ENCODE results near the gene WASF3.
"Not testable (repeated sequence)": the region's sequence is repeated elsewhere in the genome, so short reads cannot be mapped to it uniquely, and the experiment has no call there.

WASF3 gene

GRCh38 chr13:26590951-26591350, 33.5 kb downstream of the WASF3 start:
- no peak for DNase-seq

- DNase-seq: no peak
These were observed 34.2 kb downstream of the WASF3 start for GRCh38 chr13:26591672-26592071.

DNA sequence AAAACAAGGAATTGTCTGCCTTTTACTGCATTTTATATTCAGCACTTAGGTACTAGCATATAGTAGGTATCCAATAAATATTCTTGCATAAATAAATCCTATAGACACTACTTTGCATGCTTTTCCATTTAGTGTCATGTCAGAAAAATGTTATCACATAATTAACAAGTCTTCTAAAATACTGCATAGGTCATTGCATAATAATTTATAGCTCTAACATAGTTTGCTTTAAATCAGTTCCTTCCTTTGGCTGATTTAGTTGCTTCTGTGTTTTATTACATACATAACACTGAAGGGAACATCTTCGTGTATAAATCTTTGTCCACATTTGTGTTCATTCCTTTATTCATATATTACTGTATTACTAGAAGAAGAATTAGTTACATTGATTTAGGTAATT, 36.2 kb downstream of the WASF3 start:
- no peak for DNase-seq

DNA sequence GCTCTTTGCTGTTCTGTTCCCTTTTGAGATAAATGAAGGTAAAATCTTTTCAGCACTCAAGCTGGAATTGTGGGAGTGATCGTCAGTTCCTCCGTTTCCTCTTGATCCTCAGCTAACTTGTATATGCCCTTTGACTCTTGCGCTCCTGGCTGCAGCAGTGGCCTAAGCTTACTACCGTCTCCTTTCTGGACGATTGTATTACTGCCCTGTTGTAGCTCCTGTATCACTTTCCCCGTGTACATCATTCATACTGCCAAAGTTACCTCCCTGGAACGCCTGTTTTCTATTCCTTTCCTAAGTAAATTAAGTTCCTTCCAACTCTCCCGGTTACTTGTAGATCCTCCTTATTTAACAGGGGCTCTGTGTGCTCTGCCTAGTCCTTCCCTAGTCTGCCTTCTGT, 36.9 kb downstream of the WASF3 start:
- no peak for DNase-seq

DNA sequence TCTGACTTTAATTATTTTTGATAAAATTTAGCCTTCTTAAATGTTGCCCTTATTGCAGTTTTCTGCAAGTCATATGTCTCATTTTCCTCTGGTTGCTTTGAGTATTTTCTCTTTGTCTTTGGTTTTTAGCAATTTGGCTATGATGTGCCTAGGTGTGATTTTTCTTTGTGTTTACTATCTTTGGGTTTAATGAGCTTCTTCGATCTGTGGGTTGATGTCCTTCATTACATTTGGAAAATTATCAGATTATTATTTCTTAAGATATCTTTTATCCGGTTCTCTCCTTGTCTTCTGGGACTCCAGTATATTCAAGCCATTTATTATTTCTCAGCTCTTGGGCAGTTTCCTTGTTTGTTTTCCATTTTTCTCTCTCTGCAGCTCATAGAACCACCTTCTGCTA, 39.0 kb downstream of the WASF3 start:
- DNase-seq: no peak

GRCh38 chr13:26599403-26599802, 41.9 kb downstream of the WASF3 start:
- no peak for DNase-seq

GRCh38 chr13:26599860-26600259, 42.4 kb downstream of the WASF3 start:
- no peak for DNase-seq

GRCh38 chr13:26600343-26600742, 42.9 kb downstream of the WASF3 start:
- no peak for DNase-seq

GRCh38 chr13:26601669-26602068, 44.2 kb downstream of the WASF3 start:
- no peak for DNase-seq

DNA sequence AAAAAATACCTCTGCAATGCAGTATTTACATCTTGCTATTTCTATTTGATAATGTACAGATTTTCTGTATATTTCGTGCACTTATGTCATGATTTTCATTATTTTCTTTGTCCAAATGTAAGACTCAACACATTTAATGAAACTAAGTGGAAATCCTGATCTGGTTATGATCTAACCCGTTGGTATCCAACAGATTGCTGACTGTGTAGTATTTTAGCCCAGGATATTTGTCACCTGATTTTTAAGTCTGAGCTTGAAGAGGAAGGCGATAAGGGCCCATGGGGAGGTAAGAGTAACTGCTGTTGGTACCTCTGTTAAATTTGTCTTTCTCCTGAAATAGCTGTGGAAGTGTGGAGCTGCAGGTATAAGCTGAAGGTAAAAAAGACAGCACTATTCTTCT, 45.3 kb downstream of the WASF3 start:
- DNase-seq: no peak

GRCh38 chr13:26604784-26605545, 47.5 kb downstream of the WASF3 start:
- DNase-seq: no peak

- DNase-seq: no peak
These were observed 48.4 kb downstream of the WASF3 start for GRCh38 chr13:26605845-26606244.

GRCh38 chr13:26606631-26607030, 49.1 kb downstream of the WASF3 start:
- DNase-seq: no peak

DNA sequence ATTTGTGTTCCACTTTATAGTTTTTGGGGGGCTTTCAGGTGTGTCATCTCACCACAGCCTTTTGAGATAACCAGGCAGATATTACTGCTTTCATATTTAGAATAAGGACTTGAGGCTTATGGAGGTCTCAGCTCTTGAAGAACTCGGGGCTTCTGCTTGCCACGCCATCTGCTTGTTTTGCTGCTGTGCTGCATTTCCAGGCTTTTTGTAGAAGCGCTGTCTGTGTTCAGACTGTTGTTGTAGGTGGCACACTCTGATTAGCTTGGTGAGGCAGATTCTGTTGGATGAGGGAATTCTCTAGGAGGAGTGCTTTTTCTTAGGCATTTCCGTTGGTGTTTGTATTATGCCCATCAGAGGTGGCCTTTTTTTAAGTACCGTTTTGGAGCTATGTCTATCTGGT, 57.2 kb downstream of the WASF3 start:
- no peak for DNase-seq

- DNase-seq: no peak
These were observed 58.6 kb downstream of the WASF3 start for GRCh38 chr13:26616126-26616525.

DNA sequence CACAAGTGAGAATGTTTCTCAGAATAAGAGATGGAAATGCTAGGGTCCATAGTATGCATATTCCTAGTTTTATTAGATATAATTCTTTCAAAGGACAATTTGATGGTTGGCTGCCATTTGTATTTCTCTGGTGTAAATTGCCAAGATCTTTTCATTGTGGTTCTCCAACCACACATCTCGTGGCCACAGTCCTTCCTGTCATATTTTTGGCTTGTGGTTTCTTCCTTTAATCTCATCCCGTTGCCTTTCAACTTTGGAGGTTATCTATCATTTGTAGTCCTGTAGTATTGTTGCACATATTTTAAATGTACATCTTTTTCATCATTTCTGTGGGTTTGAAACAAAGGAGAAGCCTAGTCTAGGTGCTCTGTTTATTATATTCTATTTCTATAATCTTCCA, 61.2 kb downstream of the WASF3 start:
- DNase-seq: no peak

GRCh38 chr13:26619358-26619757, 61.9 kb downstream of the WASF3 start:
- DNase-seq: no peak

DNA sequence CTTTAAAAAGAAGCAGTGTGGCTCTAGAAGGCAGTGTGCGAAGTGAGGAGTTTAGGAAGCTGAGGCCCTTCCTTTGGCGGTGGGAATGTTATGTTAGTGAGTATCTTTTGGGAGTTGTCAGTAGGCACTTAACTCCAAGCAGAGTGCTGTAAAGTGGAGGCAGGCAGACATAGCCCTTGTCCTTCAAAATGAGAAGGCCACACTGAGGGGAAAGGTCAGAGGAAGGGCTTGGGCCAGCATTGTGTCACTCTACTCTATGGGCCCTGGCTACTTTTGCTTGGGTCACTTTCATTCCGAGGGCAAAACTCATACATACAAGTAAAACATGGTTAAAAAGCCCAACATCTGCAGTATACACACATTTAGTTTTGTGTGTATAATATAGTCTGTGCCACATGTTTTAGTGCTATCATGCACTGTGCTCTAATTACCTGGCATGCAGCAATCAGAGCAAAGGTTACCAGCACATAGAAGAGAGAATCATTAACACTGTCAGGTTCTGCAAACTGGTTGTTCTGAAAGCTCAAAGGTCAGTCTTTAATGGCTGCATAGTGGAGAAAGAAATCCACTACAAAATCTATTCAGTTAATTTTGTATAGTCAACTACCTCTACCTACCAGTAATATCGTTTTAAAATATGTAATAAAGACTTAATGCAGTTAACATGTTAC, 64.4 kb downstream of the WASF3 start:
- no peak for DNase-seq

DNA sequence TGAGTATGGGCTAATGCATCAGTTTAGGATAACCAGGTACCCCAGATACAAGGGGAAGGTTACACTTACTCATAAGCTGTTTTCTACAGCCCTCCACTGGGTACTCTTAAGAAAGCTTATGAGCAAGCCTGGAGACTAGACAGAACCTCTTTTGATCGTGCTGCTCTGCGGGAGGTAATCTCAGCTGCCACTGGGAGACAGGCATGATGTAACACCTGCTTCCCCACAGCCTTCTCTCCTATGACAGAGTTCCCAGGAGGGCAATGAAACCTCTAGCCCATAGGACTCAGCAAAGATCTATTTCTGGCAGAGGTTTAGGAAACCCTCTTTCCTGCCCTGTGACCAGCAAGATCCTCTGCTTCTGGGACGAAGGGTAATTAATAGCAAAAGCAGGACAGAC, 65.6 kb downstream of the WASF3 start:
- no peak for DNase-seq

GRCh38 chr13:26624572-26624971, 67.1 kb downstream of the WASF3 start:
- DNase-seq: no peak

DNA sequence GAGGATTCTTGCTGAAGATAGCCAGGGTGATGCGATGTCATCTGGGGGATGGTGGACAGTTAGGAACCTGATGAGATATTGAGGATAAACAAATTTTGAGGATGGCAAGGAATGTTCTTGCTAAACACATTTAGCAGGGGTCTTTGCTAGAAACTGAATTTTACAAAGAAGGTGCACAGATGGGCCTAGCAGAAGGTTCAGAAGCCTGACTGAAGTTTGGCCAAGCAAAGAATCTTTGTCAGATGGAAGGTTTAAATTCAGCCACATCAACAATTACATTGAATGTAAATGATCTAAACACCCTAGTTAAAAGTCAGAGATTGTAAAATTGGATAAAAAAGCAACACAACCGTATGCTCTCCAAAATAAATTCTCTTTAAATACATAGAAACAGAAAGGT, 68.8 kb downstream of the WASF3 start:
- no peak for DNase-seq

GRCh38 chr13:26628706-26629105, 71.2 kb downstream of the WASF3 start:
- DNase-seq: no peak

DNA sequence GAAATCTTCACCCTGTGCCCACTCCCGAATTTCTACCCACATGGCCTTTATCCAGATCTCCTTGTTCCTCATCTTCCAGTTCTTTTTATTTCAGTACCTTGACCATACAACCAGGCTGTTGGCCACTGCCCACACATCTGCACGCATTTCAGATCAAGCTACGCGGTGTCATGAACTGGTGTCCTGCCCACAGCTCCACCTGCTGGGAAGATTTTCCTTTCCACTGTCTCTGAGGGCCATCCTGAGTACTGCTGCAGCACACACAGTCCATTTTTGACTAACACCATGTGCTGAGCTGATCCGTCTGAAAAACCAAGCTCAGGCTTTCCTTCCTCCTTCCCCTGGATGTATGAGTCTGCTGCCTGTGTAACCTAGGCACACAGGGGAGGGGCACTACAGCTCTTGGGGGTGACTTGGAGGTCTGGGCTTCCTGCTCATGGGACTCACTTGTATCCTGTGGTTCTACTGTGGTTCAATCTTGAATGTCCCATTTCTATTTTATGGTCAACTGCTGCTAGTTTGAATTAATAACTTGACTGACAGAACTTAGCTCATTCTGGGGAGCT, 71.9 kb downstream of the WASF3 start:
- DNase-seq: no peak

DNA sequence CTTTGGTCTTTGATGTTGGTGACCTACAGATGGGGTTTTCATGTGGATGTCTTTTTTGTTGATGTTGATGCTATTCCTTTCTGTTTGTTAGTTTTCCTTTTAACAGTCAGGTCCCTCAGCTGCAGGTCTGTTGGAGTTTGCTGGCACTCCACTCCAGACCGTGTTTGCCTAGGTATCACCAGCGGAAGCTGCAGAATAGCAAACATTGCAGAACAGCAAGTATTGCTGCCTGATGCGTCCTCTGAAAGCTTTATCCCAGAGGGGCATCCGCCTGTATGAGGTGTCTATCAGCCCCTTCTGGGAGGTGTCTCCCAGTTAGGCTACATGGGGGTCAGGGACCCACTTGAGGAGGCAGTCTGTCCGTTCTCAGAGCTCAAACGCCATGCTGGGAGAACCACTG, 78.2 kb downstream of the WASF3 start:
- DNase-seq: not testable (repeated sequence)

All from NCI-H1436 treated with DMSO at 0.1 percent for 48 hours (cell line).